HS-5 (cell line): ENCODE data around the gene LUC7L.

ENCODE experiments used
- DNase-seq: peaks from one replicate; pipeline ENCODE4 v3.0.0-alpha.2; 2012; ENCODE audit warnings: low read depth

LUC7L gene

GRCh38 chr16:142405-142967 lies 86.8 kb downstream of the LUC7L start:
- no peak for DNase-seq

GRCh38 chr16:140175-140857 lies 88.9 kb downstream of the LUC7L start:
- DNase-seq, result no peak
